ENCODE data around the gene MAP4K3. TPM values are rescaled to one million over a fixed set of nuclear protein-coding genes. Genes with fewer than 3 reads are reported as not detected.

The MAP4K3 gene
- total and polyA plus RNA-seq, 8 donors, result 13.5 to 166 (median 87.2) TPM

DNA sequence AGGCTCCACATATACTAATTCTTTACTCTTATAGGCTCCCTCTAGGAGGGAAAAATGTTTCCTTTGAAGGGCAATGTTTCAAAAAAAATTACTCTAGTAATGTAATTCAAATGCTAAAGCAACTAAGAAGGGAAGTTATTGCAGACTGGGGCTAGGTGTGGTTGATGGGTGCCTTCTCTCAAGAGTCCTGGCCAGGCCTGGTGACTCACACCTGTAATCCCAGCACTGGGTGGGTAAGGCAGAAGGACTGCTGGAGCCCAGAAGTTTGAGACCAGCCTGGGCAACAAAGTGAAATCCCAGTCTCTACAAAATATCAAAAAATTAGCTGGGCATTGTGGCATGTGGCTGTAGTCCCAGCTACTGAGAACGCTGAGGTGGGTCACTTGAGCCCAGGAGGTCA, 162.1 kb downstream of the MAP4K3 start:
- H3K9me3 ChIP-seq, result no peaks in the 10 kb centered on the region
- H3K27ac ChIP-seq, result no peak overlapping the region
- WGBS, 5 donors, result 88 to 100% (median 96%) methylated on average over 1 of the region's 1 CpG
- no peaks in the 10 kb centered on the region for H3K27me3 ChIP-seq
- TF ChIP-seq EP300 (IDR thresholded peaks at IDR 0.05), result no peak
- no peak for TF ChIP-seq POLR2A (IDR thresholded peaks at IDR 0.05)
- no peak for TF ChIP-seq POLR2AphosphoS5 (IDR thresholded peaks at IDR 0.05)
- no peak for TF ChIP-seq CTCF (IDR thresholded peaks at IDR 0.05)
- DNase-seq, result peak in 1 of 2 donors; percentile 15
- no peaks in the 10 kb centered on the region for H3K4me1 ChIP-seq
- no peak overlapping the region for H3K4me3 ChIP-seq
- intact Hi-C loops (cut with DNase I; ENCODE audit: low total_unique reads), result no loop called here
- H3K36me3 ChIP-seq, result peaks cover 39 to 98% (median 97%) of the 10 kb centered on the region in 4 donors

GRCh38 chr2:39269941-39270340, 167.1 kb downstream of the MAP4K3 start:
- Histone ChIP-seq H3K36me3 (peaks cover 0 to 72% (median 62%) of the 10 kb centered on the region in 4 donors), H3K4me3 (no peak overlapping the region), H3K27me3 (no peaks in the 10 kb centered on the region), H3K9me3 (no peaks in the 10 kb centered on the region), H3K27ac (no peak overlapping the region), H3K4me1 (peaks cover 0 to 9% (median 0%) of the 10 kb centered on the region in 4 donors)
- DNase-seq, result no peak
- intact Hi-C loops (cut with DNase I; ENCODE audit: low total_unique reads), result no loop called here
- TF ChIP-seq POLR2A (IDR thresholded peaks at IDR 0.05) (no peak), EP300 (IDR thresholded peaks at IDR 0.05) (no peak), CTCF (IDR thresholded peaks at IDR 0.05) (no peak), POLR2AphosphoS5 (IDR thresholded peaks at IDR 0.05) (no peak)
- WGBS, 5 donors, result 76 to 88% (median 81%) methylated on average over 3 of the region's 3 CpGs

- intact Hi-C loops (cut with DNase I; ENCODE audit: low total_unique reads), result no loop called here
- H3K27ac ChIP-seq, result no peak overlapping the region
- DNase-seq, result peak in 1 of 2 donors; percentile 10
- H3K4me3 ChIP-seq, result no peak overlapping the region
- no peak for TF ChIP-seq POLR2AphosphoS5 (IDR thresholded peaks at IDR 0.05)
- H3K36me3 ChIP-seq, result peaks cover 9 to 68% (median 61%) of the 10 kb centered on the region in 4 donors
- no peaks in the 10 kb centered on the region for H3K27me3 ChIP-seq
- 79 to 98% (median 93%) methylated on average over 3 of the region's 3 CpGs for WGBS, 5 donors
- peaks cover 0 to 9% (median 0%) of the 10 kb centered on the region in 4 donors for H3K4me1 ChIP-seq
- no peaks in the 10 kb centered on the region for H3K9me3 ChIP-seq
These were observed 170.1 kb downstream of the MAP4K3 start for GRCh38 chr2:39266916-39267434.

- peaks cover 9 to 68% (median 59%) of the 10 kb centered on the region in 4 donors for H3K36me3 ChIP-seq
- TF ChIP-seq CTCF (IDR thresholded peaks at IDR 0.05) (no peak), EP300 (IDR thresholded peaks at IDR 0.05) (no peak), POLR2A (IDR thresholded peaks at IDR 0.05) (no peak)
- H3K4me3 ChIP-seq, result no peak overlapping the region
- intact Hi-C loops (cut with DNase I; ENCODE audit: low total_unique reads), result no loop called here
- 84 to 90% (median 86%) methylated on average over 3 of the region's 3 CpGs for WGBS, 5 donors
- no peaks in the 10 kb centered on the region for H3K27me3 ChIP-seq
- no peak for DNase-seq
- H3K27ac ChIP-seq, result no peak overlapping the region
- no peaks in the 10 kb centered on the region for H3K9me3 ChIP-seq
- peaks cover 0 to 9% (median 0%) of the 10 kb centered on the region in 4 donors for H3K4me1 ChIP-seq
These were observed 170.8 kb downstream of the MAP4K3 start for GRCh38 chr2:39266139-39266805.

- Histone ChIP-seq H3K27me3 (no peaks in the 10 kb centered on the region), H3K36me3 (peaks cover 9 to 68% (median 59%) of the 10 kb centered on the region in 4 donors), H3K9me3 (no peaks in the 10 kb centered on the region), H3K4me1 (peaks cover 0 to 9% (median 0%) of the 10 kb centered on the region in 4 donors), H3K4me3 (no peak overlapping the region), H3K27ac (no peak overlapping the region)
- DNase-seq, result no peak
- intact Hi-C loops (cut with DNase I; ENCODE audit: low total_unique reads), result no loop called here
- 74 to 85% (median 80%) methylated on average over 2 of the region's 2 CpGs for WGBS, 5 donors
- no peak for TF ChIP-seq EP300 (IDR thresholded peaks at IDR 0.05)
- TF ChIP-seq POLR2A (IDR thresholded peaks at IDR 0.05), result no peak
These were observed 171.8 kb downstream of the MAP4K3 start for GRCh38 chr2:39265315-39265714.
